GM12874 (cell line): ENCODE measurements around the gene PTPRT.

ENCODE experiments used
- TF ChIP-seq, protein P1 (sequence below): IDR thresholded peaks from 2 replicates; pipeline ENCODE4 v1.5.1; 2011; ENCODE audit warnings: low read depth, mild to moderate bottlenecking, control low read depth, low read length, moderate library complexity; ENCODE audit not compliant: insufficient read depth

Gene PTPRT

DNA sequence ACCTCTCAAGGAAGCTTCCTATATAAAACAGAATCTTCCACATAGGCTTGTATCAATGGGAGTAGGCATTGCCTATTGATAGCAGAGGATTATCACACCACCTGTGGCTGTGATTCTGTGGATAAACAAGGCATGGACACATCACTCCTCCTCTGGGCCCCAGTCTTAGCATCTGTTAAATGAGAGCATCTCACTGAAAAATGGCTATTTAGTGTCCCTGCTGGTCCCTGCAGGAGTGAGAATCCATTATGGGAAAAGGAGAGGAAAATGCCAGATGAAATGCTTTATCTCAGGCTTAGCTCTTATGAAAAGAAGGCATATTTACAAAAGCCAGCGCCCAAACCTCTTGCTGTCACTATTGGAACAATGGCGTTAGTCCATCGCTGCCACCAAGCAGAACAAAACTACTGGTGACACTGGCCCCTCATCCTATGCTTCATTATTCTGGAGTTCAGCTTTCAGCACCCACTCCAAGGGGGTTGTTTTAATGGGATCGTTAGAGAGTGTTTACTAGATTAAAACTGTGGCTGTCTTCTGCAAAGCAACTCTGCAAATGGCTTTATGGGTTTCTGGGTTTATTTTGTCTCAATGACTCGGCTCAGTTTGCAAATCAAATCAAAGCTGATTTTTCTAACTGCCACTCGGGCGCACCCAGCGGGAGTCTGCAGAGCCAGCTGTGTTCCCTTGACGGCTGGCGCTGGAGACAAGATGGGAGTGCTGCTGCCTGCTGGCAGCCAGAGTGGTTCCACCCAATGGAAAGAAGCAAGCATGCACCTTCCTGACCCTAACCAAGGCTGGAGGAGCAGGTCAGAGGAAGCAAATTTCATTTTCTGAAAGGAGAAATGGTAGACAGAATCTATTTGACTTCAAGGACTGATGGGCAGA lies 912.7 kb downstream of the PTPRT start:
- TF ChIP-seq, protein P1, sequence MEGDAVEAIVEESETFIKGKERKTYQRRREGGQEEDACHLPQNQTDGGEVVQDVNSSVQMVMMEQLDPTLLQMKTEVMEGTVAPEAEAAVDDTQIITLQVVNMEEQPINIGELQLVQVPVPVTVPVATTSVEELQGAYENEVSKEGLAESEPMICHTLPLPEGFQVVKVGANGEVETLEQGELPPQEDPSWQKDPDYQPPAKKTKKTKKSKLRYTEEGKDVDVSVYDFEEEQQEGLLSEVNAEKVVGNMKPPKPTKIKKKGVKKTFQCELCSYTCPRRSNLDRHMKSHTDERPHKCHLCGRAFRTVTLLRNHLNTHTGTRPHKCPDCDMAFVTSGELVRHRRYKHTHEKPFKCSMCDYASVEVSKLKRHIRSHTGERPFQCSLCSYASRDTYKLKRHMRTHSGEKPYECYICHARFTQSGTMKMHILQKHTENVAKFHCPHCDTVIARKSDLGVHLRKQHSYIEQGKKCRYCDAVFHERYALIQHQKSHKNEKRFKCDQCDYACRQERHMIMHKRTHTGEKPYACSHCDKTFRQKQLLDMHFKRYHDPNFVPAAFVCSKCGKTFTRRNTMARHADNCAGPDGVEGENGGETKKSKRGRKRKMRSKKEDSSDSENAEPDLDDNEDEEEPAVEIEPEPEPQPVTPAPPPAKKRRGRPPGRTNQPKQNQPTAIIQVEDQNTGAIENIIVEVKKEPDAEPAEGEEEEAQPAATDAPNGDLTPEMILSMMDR = no peak

DNA sequence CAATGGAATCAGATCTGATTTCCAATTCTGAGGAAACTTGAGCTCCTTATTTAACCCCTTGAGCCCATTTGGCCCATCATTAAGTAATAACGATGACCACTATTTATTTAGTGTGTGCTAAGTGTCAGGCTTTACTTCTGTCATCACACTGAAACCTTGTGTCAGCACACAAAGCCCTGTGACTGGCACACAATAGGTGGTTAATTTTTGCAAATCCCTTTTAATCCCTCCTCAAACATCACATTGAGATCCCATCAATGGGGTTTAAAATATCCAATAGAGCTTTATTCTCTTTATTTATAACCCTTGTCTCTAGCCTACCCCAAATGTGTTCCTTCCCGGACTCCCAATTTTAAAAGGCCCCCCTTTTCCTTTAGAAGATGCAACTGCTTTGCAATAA lies 914.7 kb downstream of the PTPRT start:
- TF ChIP-seq, protein P1 = no peak

DNA sequence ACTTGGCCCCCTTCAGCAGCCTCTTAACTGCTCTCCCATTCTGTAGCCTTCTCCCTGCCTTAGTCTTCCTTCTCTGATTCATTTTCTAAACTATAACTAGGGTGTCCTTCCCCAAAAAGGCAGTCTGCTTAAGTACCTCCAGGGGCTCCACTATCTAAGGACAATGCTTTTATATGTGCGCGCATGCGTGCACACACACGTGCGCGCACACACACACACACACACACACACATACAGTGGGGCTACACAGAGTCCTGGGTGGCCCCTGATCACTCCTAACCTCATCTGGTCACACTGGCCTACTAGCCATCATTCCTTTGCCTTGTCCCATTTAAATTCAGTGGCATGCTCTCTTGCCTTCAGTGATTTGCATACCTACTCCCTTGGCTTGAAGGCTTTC lies 917.2 kb downstream of the PTPRT start:
- TF ChIP-seq, protein P1 = no peak

DNA sequence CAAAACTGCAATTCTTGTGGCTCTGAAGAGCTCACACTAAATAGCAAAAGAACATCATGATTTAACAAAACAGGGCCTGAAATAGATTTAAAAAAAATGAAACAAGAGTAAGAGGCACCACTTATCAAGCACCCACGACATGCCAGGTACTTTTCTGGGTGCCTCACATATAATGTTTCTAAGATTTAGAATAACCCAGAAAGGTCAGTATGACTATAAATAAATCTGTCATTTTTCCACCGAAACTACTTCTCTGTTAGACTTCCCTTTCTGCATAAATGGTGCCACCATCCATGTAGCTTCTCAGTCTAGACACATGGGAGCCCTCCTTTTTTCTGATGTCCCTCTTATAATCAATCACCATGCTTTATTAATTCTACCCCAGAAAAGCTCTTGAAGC lies 919.2 kb downstream of the PTPRT start:
- TF ChIP-seq, protein P1 = no peak

DNA sequence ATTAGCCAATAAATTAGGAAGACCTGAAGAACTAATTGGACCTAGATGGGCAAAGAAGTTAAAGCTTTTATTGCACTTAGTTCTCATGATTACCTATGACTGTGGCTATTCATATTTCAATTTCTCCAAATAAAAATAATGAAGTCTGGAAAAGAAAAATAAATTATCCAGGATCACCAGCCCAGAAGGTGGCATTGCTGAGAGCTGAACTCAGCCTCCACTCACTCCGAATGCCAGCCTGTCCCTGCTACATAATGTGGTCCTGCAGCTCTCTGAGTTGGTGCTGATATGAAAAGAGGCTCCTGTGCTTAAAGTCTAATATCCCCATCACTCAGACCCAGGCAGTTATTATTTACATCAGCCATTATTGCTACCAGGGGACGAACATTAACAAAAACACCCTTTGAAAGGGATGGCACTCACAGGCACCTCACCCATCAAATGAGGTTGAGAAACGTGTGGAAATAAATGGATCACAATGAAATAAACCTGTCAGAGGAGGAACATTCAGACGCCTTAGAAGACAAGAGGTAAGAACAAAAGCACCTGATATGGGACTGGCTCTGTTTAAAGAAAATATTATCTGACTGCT lies 921.8 kb downstream of the PTPRT start:
- TF ChIP-seq, protein P1 = no peak

DNA sequence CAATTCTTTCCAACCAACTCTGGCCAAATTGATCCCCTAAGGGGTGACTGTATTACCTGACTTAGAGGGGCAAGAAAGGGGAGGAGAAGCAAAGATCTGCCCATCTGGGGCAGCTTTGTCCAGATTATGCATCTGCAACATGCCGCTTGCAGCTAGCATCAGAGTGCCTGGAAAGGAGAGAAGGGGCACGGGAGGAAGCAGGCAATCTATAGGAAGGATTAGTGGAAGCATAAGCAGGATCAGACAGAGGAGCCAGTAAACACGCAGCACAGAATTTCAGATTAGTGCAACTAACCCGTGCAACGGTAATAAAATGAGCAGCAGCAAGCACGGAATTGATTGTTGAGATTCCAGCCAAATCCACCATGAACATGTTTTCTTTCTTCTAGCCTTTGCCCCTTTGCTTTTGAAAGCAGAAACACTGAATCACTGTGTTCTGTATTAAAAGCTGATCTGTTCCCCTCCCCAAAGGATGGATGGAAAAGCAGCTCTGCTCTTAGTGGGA lies 927.9 kb downstream of the PTPRT start:
- TF ChIP-seq, protein P1 = no peak

DNA sequence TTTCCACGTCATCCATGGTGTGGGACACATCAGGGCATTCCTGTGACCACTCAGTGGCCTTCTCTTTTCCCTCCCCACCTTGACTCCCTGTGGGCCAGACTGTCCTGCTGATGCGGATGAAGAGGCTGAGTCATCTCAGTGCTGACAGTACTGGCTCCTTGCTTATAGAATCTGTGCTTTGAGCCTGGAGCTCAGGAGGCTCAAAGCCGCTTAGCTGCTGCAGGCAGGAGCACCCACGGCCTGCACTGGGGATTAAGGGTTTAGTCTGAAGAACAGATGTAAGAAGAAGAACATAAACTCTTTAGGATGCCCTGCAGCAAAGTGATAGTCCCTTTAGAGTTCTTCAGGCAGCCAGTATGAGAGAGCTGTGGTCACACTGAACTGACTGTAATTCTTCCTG lies 929.5 kb downstream of the PTPRT start:
- TF ChIP-seq, protein P1 = no peak
